Mesenchymal stem cell (in vitro differentiated cells and primary cell): Measurements from ENCODE around the gene COL1A2.

Experiments used
- DNase-seq: peaks from one replicate; pipeline ENCODE4 v3.0.0-alpha.2; 2013
- H2AFZ ChIP-seq: one replicate; pipeline ENCODE4 v1.6.1; 2013; ENCODE audit warnings: low read depth, mild to moderate bottlenecking, control low read depth, inconsistent platforms, low read length, moderate library complexity
- H2AK5ac ChIP-seq: 2 replicates; pipeline ENCODE4 v1.6.1; 2013; ENCODE audit warnings: low read length, moderate library complexity, mild to moderate bottlenecking, inconsistent platforms; ENCODE audit not compliant: severe bottlenecking
- H2BK120ac ChIP-seq: one replicate; pipeline ENCODE4 v1.6.1; 2013; ENCODE audit warnings: low read depth, mild to moderate bottlenecking, inconsistent platforms, low read length, moderate library complexity
- H2BK12ac ChIP-seq, 2 experiments: one replicate each; pipeline ENCODE4 v1.6.1; 2013; ENCODE audit warnings: inconsistent platforms in 2 of 2, low read length in 2 of 2, mild to moderate bottlenecking in 2 of 2, moderate library complexity in 2 of 2, control low read depth in 1 of 2
- H2BK15ac ChIP-seq: one replicate; pipeline ENCODE4 v1.6.1; 2013; ENCODE audit warnings: mild to moderate bottlenecking, low read depth, inconsistent platforms; ENCODE audit not compliant: poor library complexity, severe bottlenecking
- H2BK5ac ChIP-seq: 2 replicates; pipeline ENCODE4 v1.6.1; 2013; ENCODE audit warnings: low read depth, mild to moderate bottlenecking, low read length, control low read depth, inconsistent platforms; ENCODE audit not compliant: poor library complexity, severe bottlenecking
- H3K14ac ChIP-seq, 2 experiments: one replicate each; pipeline ENCODE4 v1.6.1; 2013; ENCODE audit warnings: inconsistent platforms in 2 of 2, low read length in 2 of 2, control low read depth in 1 of 2, mild to moderate bottlenecking in 1 of 2, moderate library complexity in 1 of 2
- H3K18ac ChIP-seq, 2 experiments: one replicate each; pipeline ENCODE4 v1.6.1; 2013; ENCODE audit warnings: inconsistent platforms in 2 of 2, low read length in 2 of 2, control low read depth in 1 of 2, low read depth in 1 of 2, mild to moderate bottlenecking in 1 of 2
- H3K23ac ChIP-seq, 2 experiments: one replicate each; pipeline ENCODE4 v1.6.1; 2013; ENCODE audit warnings: inconsistent platforms in 2 of 2, low read length in 2 of 2, mild to moderate bottlenecking in 2 of 2, moderate library complexity in 2 of 2, control low read depth in 1 of 2
- H3K27ac ChIP-seq: 2 replicates; pipeline ENCODE4 v1.5.1; 2013; ENCODE audit warnings: mild to moderate bottlenecking, moderate library complexity, low read length, control low read depth, inconsistent platforms; ENCODE audit not compliant: poor library complexity, severe bottlenecking
- H3K27me3 ChIP-seq, 2 experiments: 2 replicates each; pipeline versions ENCODE4 v1.6.1 to v1.7.0; 2013; ENCODE audit warnings: low read length in 2 of 2, mild to moderate bottlenecking in 2 of 2, moderate library complexity in 2 of 2, control low read depth in 1 of 2, inconsistent platforms in 1 of 2; ENCODE audit not compliant: control insufficient read depth in 1 of 2, insufficient read depth in 1 of 2
- H3K36me3 ChIP-seq, 2 experiments: 2 replicates each; pipeline versions ENCODE4 v1.6.1 to v1.7.0; 2013; ENCODE audit warnings: low read length in 2 of 2, control low read depth in 1 of 2, inconsistent platforms in 1 of 2, low read depth in 1 of 2, mild to moderate bottlenecking in 1 of 2; ENCODE audit not compliant: insufficient read depth in 2 of 2, control insufficient read depth in 1 of 2
- H3K4ac ChIP-seq, 2 experiments: one replicate each; pipeline ENCODE4 v1.6.1; 2013; ENCODE audit warnings: inconsistent platforms in 2 of 2, low read length in 2 of 2, mild to moderate bottlenecking in 2 of 2, moderate library complexity in 2 of 2, control low read depth in 1 of 2, low read depth in 1 of 2
- H3K4me1 ChIP-seq: 2 replicates; pipeline ENCODE4 v1.6.1; 2013; ENCODE audit warnings: low read depth, low read length, control low read depth; ENCODE audit not compliant: control insufficient read depth, insufficient read depth
- H3K4me2 ChIP-seq: 2 replicates; pipeline ENCODE4 v1.6.1; 2013; ENCODE audit warnings: low read length, mild to moderate bottlenecking, inconsistent platforms; ENCODE audit not compliant: poor library complexity, severe bottlenecking
- H3K4me3 ChIP-seq, 2 experiments: 2 replicates each; pipeline versions ENCODE4 v1.5.1 to v1.7.0; 2013; ENCODE audit warnings: low read length in 2 of 2, mild to moderate bottlenecking in 2 of 2, control low read depth in 1 of 2, low read depth in 1 of 2; ENCODE audit not compliant: insufficient read depth in 1 of 2
- H3K79me1 ChIP-seq: replicated peaks from 2 replicates; pipeline ENCODE4 v1.6.1; 2013; ENCODE audit warnings: mild to moderate bottlenecking, control low read depth, low read length, inconsistent platforms; ENCODE audit not compliant: poor library complexity, severe bottlenecking
- H3K9ac ChIP-seq: 2 replicates; pipeline ENCODE4 v1.7.0; 2013; ENCODE audit warnings: mild to moderate bottlenecking, low read length, moderate library complexity
- H3K9me3 ChIP-seq: 2 replicates; pipeline ENCODE4 v1.7.0; 2013; ENCODE audit warnings: mild to moderate bottlenecking, low read length; ENCODE audit not compliant: control insufficient read depth
- H4K8ac ChIP-seq: one replicate; pipeline ENCODE4 v1.6.1; 2013; ENCODE audit warnings: inconsistent platforms, mild to moderate bottlenecking, low read length, moderate library complexity
- H4K91ac ChIP-seq: one replicate; pipeline ENCODE4 v1.6.1; 2013; ENCODE audit warnings: mild to moderate bottlenecking, low read length, inconsistent platforms
- WGBS: methylation state at CpG from one replicate; pipeline ENCODE4 v1.1.7; 2013; ENCODE audit warnings: mixed read lengths; 5-methylcytosine and 5-hydroxymethylcytosine counted together

The COL1A2 gene

DNA sequence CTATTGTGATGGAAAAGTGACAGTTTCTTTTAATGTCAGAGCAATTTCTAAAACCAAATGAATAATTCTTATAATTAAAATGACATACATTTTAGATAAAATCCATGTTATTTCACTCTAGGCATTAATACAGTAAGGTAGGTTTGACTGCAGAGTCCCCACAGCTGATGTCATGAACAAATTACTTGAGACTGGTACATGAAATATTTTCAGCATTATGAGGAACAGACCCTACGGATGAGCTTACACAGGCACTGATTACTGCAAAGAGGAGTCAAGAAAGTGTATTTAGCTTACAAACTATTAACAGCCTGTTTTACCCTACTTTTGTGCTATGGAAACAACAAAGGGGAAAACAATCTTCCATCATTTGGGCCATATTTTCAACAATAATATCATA is 8.9 kb downstream of the COL1A2 start:
- peak overlapping the region; percentile 94 for H3K9ac ChIP-seq
- peaks cover 12% of the 10 kb centered on the region for H3K79me1 ChIP-seq
- H3K23ac ChIP-seq, result no peak overlapping the region
- 100% methylated on average over 1 of the region's 1 CpG for WGBS
- H3K4me1 ChIP-seq, result peaks cover 2% of the 10 kb centered on the region
- H3K14ac ChIP-seq, result no peak overlapping the region
- no peak overlapping the region for H3K4me2 ChIP-seq
- H3K27ac ChIP-seq, result no peak overlapping the region
- H3K18ac ChIP-seq, result no peak overlapping the region
- H3K4me3 ChIP-seq, result peak overlapping the region in 1 of 2 experiments; percentile 80
- no peak overlapping the region for H2BK12ac ChIP-seq
- no peaks in the 10 kb centered on the region for H3K9me3 ChIP-seq
- H2AFZ ChIP-seq, result no peak overlapping the region
- H2BK120ac ChIP-seq, result no peak overlapping the region
- no peak overlapping the region for H3K4ac ChIP-seq
- H4K8ac ChIP-seq, result no peak overlapping the region
- no peak overlapping the region for H2BK15ac ChIP-seq
- no peak overlapping the region for H2BK5ac ChIP-seq
- no peak for DNase-seq
- H2AK5ac ChIP-seq, result no peak overlapping the region
- no peak overlapping the region for H4K91ac ChIP-seq
- H3K36me3 ChIP-seq, result peaks cover 9 to 99% of the 10 kb centered on the region in 2 experiments
- H3K27me3 ChIP-seq, result no peaks in the 10 kb centered on the region

DNA sequence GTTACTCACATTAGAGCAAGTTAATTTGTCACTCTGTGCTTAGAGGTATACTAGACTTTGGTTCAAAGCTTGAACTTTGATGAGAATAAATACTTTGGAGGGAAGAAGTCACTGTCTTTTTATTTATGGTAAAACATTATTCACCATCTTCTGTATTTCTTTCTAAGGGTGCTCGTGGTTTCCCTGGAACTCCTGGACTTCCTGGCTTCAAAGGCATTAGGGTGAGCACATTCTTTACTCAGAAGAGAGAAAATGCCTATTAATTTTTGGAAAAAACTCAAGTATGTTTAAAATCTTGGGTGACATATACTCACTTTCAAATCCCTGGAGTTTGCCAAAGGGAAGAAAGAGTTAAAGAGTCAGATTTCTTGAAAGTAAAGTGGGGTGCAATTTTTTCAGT is 10.8 kb downstream of the COL1A2 start:
- H2AK5ac ChIP-seq, result no peak overlapping the region
- H3K4me2 ChIP-seq, result no peak overlapping the region
- H4K91ac ChIP-seq, result no peak overlapping the region
- no peak overlapping the region for H3K23ac ChIP-seq
- DNase-seq, result no peak
- H3K4me1 ChIP-seq, result no peaks in the 10 kb centered on the region
- H3K9ac ChIP-seq, result peak overlapping the region; percentile 94
- H2BK120ac ChIP-seq, result no peak overlapping the region
- no peak overlapping the region for H3K4ac ChIP-seq
- H3K27ac ChIP-seq, result no peak overlapping the region
- H3K27me3 ChIP-seq, result no peaks in the 10 kb centered on the region
- no peak overlapping the region for H2BK5ac ChIP-seq
- WGBS, result no CpG with 5 or more reads among the region's 1 CpG
- H4K8ac ChIP-seq, result no peak overlapping the region
- peaks cover 14% of the 10 kb centered on the region for H3K79me1 ChIP-seq
- no peak overlapping the region for H2BK12ac ChIP-seq
- H3K18ac ChIP-seq, result no peak overlapping the region
- H3K4me3 ChIP-seq, result peak overlapping the region in 1 of 2 experiments; percentile 80
- H3K14ac ChIP-seq, result no peak overlapping the region
- H3K9me3 ChIP-seq, result no peaks in the 10 kb centered on the region
- peaks cover 20 to 99% of the 10 kb centered on the region in 2 experiments for H3K36me3 ChIP-seq
- no peak overlapping the region for H2AFZ ChIP-seq
- no peak overlapping the region for H2BK15ac ChIP-seq

DNA sequence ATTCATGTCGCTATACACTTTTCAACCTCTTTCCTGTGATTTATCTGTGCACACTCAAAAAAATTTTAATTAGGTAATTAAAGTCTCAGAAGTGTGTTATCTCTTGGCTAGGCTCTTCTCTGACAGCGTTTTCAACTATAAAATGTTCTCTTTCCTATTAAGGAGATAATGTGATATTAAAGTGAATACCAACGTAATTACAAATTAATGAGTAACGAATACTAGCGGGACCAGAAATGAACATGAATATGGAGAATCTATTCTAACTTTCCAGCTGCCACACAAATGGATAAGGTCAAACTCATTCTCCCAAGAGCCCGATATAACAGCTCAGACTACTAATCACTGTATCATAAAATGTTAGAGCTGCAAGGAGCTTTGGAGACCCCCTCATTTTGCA is 12.0 kb downstream of the COL1A2 start:
- Histone ChIP-seq H3K36me3 (peaks cover 24 to 100% of the 10 kb centered on the region in 2 experiments), H2AFZ (no peak overlapping the region), H2BK12ac (no peak overlapping the region), H2BK120ac (no peak overlapping the region), H2BK15ac (no peak overlapping the region), H2BK5ac (no peak overlapping the region), H2AK5ac (no peak overlapping the region), H3K14ac (no peak overlapping the region), H4K91ac (no peak overlapping the region), H3K4me1 (no peaks in the 10 kb centered on the region), H3K4me3 (peak overlapping the region in 1 of 2 experiments; percentile 49), H4K8ac (no peak overlapping the region), H3K9me3 (no peaks in the 10 kb centered on the region), H3K4ac (no peak overlapping the region), H3K9ac (peak overlapping the region; percentile 94), H3K18ac (no peak overlapping the region), H3K27ac (peak overlapping the region; percentile 43), H3K27me3 (no peaks in the 10 kb centered on the region), H3K23ac (no peak overlapping the region), H3K4me2 (no peak overlapping the region), H3K79me1 (peaks cover 14% of the 10 kb centered on the region)
- 98% methylated on average over 5 of the region's 6 CpGs for WGBS
- DNase-seq, result no peak

DNA sequence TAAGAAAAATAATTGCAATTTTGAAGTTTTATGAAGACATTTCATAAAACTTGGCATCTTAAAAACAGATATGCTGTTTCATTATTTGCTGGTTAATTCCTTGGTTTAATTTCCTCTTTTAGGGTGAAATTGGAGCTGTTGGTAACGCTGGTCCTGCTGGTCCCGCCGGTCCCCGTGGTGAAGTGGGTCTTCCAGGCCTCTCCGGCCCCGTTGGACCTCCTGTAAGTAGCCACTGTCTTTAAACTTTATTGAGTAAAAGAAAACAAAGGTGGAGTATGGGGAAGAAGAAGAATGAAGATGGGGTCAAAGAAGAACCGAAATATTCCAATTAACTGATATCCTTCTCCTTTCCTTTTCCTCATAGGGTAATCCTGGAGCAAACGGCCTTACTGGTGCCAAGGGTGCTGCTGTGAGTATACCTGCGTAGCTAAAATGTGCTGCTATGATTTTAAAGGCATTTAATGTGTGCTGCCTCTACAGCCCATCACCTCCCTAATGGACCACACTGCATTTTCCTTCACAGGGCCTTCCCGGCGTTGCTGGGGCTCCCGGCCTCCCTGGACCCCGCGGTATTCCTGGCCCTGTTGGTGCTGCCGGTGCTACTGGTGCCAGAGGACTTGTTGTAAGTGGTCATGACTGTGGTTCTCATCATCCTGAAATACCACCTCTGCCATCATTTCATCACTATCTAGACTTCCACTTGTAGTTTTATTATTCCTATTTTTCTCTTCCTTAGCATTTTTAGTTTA is 14.7 kb downstream of the COL1A2 start:
- peaks cover 31 to 100% of the 10 kb centered on the region in 2 experiments for H3K36me3 ChIP-seq
- H3K23ac ChIP-seq, result no peak overlapping the region
- no peak overlapping the region for H2BK15ac ChIP-seq
- no peak overlapping the region for H2AFZ ChIP-seq
- H2BK120ac ChIP-seq, result no peak overlapping the region
- no peak overlapping the region for H2BK5ac ChIP-seq
- H2BK12ac ChIP-seq, result no peak overlapping the region
- DNase-seq, result no peak
- no peak overlapping the region for H3K14ac ChIP-seq
- peak overlapping the region in 1 of 2 experiments; percentile 49 for H3K4me3 ChIP-seq
- peak overlapping the region; percentile 94 for H3K9ac ChIP-seq
- 97% methylated on average over 12 of the region's 15 CpGs for WGBS
- peak overlapping the region; percentile 47 for H4K8ac ChIP-seq
- H3K79me1 ChIP-seq, result peaks cover 13% of the 10 kb centered on the region
- H3K27ac ChIP-seq, result peak overlapping the region; percentile 22
- no peak overlapping the region for H4K91ac ChIP-seq
- no peaks in the 10 kb centered on the region for H3K27me3 ChIP-seq
- H3K4me2 ChIP-seq, result no peak overlapping the region
- H3K18ac ChIP-seq, result no peak overlapping the region
- H3K9me3 ChIP-seq, result no peaks in the 10 kb centered on the region
- H2AK5ac ChIP-seq, result no peak overlapping the region
- H3K4me1 ChIP-seq, result no peaks in the 10 kb centered on the region
- H3K4ac ChIP-seq, result no peak overlapping the region
